GM18505 (cell line): Measurements from ENCODE around the gene ADCY5.

Source experiments
- ATAC-seq: cut with Tn5 transposase; IDR thresholded peaks from one replicate; pipeline ENCODE4 v1.9.1; 2021; ENCODE audit not compliant: unreplicated experiment
- POLR2A ChIP-seq: IDR thresholded peaks from 4 replicates; pipeline ENCODE4 v1.6.1; 2011; ENCODE audit warnings: borderline replicate concordance; ENCODE audit not compliant: insufficient read depth, insufficient read length; ENCODE audit errors: extremely low read depth

The ADCY5 gene

DNA sequence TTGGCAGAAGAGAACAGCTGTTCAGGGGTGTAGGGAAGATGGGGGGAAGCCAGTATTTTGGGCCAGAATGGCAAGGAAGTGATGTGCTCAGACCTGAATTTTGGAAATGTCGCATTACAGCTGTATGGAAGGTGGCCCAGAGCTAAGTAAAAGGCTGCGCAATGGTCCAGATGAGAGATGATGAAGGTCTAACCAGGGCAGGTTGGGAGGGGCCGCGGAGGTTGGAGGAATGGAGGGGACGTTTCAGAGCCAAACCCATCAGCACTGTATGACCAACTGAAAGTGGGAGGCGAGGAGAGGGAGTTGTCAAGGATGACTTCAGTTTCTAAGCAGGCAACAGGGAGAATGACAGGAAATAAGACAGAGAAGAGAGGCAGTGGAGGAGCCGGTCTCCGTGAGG is 60.8 kb downstream of the ADCY5 start:
- ATAC-seq: no peak
- TF ChIP-seq POLR2A: no peak

DNA sequence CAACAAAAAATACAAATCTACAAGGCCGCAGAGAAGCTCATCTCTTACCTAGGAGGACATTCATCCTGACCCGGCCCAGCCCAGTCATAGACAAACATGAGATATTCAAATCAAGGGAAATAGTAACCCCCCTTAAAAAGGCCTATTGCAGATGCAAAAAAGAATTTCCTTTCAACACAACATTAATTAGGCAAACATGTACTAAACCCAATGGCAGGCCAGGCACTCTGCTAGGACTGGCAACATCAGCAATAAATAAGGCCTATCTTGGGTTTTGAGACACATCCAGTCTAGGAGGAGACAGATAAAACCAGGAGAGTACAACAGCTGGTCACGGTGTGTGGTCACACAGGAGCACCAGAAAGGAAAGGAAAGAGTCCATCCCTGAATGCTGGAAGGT is 61.4 kb downstream of the ADCY5 start:
- ATAC-seq: no peak

DNA sequence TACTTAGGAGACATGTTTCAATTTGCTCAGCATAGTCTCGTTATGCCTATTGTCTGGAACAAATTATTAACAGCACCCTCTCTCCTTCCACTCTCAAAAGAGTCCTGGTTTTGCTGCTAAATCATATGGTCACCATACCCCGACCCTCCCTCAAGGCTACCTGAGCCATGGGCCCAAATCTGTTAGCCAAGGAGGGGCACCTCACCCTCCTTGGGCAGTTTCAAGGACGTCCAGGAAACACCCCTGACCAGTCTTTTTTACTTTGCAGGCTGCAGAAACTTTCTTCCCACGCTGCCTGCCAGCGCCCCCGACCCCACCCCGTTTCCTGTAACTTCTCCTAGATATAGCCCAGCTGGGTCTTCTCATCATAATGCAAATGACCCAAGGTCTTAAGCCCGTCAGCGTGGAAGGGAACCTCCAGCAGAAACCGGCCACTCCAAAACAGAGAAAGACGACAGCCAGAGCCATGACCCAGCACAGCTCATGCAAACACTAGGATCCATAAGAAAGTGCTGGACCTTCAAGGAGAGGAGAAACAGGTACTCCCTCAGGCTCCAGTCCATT is 62.3 kb downstream of the ADCY5 start:
- no peak for ATAC-seq
- no peak for TF ChIP-seq POLR2A

More for the DNA sequence above, 61.4 kb downstream of the ADCY5 start:
- no peak for TF ChIP-seq POLR2A

DNA sequence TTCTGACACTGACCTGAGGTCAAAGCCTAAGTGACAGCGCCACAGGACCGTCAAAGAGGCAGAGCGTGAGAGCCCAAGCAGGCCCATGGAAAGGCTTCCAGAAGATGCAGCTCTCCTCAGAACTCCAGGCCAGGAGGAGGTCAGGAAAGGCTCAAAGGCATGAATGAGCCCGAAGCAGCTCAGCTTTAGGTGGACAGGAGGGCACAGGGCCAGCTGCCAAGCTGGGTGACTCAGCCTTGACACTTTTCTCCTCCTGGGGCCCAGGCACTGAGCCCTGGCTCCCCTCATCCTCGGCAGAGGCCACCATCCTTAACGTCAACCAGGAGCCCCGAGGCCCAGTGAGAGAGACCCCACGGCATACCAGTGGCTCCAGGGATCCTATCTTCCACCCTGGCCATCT is 62.9 kb downstream of the ADCY5 start:
- ATAC-seq: no peak

DNA sequence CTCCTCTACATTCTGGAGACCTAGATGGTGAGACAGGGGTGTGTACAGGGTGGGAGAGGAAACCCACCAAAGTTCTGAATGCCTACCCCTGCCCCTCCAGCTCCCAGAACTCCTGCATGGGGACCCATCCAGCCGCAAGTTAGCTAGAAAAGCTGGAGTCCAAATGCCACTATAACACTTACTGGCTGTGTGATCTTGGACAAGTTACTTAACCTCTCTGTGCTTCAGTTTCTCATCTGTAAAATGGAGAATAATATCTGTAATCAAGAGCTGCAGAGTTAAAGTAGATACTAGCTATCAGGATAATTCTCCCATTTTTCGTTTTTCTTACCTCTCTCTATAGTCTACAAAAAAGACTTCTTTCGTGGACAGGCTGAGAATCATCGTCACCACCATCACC is 63.4 kb downstream of the ADCY5 start:
- TF ChIP-seq POLR2A: no peak
- no peak for ATAC-seq

More for the DNA sequence above, 62.9 kb downstream of the ADCY5 start:
- TF ChIP-seq POLR2A: no peak

DNA sequence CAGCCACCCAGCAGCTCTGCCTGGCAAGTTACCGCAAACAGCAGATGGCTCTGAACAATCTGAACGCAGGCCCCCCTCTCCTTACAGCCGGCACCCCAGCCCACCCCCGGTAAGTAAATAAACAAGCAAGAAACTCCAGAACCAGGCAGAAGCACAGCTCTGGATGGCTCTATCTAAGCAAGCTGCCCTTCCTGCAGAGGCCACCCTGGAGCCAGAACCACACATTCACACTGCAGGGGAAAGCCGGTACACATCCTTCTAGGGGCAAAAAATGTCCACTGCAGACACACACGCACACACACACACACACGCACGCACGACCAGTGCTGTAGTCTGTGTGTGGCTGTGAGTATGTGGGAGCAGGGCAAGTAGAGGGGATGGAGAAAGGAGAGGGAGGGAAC is 63.9 kb downstream of the ADCY5 start:
- TF ChIP-seq POLR2A: no peak
- ATAC-seq: no peak

DNA sequence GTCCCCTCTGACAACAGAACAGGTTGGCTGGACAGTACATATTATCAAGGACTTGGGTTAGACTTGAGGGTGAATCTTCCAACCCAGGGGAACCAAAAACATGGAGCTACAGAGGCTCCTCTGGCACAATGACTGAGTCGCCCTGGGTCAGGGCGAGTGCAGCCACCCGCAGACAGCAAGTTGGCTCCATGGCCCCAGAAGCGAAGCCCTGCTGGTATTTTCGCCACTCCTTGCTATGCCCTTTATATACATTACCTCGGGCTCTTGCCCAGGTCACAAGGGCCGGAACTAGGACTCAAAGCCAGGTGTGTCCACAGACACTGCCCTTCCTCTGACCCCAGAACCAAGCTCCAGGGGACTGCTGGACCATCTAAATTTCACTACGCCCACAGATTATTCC is 64.6 kb downstream of the ADCY5 start:
- ATAC-seq: no peak
- TF ChIP-seq POLR2A: no peak

DNA sequence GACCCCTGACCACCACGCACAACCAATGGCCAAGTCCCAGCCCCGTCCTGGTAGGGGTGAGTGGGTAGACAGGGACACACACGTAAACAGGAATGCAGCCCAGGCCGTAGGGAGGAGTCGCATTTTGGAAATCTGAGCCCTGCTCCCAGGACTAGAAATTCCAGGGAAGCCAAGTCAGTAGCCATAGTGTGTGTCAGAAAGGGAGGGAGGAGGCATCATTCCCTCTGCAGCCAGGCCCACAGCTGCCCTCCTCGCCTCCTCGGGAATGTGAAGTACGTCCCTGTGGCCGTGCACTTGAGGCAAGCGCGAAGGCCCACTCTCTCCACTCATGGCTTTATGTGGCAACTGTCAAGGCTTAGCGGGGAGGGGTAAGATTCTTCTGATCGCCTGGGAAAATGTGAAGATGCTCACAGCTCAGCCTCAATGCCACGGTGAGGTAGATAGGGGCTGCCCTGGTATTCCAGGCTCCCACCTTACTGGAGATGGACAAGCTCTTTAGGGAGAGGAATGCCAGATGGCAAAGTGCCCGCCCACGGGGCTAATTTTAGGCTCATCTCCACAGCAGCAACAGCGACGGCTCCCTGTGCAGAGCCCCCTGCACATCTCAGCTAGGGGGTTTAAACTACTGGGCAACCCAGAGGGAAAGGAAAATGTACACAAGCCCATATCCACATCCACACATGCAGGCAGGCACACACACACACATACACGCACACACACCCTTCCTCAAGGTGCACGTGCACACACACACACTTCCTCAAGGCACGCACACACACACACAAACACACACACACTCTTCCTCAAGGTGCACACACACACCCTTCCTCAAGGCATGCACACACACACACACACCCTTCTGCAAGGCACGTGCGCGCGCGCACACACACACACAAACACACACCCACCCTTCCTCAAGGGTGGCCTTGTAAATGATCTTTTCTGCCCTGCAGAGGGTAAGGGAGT is 65.5 kb downstream of the ADCY5 start:
- TF ChIP-seq POLR2A: no peak
- ATAC-seq: no peak

DNA sequence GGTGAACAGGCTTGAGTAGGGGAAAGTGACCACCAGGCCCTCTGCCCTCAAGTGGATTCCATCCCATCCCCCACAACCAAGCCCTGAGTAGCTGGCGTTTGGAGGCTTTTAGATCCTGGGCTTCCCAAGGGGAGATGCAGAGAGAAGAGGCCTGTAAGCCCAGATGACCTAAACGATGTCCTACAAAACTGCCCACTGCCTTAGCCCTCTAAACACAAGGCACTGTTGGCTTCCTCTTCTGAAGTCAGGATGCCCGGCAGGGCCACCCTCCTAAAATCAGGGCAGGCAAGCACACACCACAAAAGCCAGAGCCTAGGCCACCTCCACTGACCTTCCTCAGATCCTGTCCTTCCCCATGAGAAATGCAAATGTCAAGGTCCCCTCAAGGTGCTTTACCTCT is 68.6 kb downstream of the ADCY5 start:
- no peak for TF ChIP-seq POLR2A

DNA sequence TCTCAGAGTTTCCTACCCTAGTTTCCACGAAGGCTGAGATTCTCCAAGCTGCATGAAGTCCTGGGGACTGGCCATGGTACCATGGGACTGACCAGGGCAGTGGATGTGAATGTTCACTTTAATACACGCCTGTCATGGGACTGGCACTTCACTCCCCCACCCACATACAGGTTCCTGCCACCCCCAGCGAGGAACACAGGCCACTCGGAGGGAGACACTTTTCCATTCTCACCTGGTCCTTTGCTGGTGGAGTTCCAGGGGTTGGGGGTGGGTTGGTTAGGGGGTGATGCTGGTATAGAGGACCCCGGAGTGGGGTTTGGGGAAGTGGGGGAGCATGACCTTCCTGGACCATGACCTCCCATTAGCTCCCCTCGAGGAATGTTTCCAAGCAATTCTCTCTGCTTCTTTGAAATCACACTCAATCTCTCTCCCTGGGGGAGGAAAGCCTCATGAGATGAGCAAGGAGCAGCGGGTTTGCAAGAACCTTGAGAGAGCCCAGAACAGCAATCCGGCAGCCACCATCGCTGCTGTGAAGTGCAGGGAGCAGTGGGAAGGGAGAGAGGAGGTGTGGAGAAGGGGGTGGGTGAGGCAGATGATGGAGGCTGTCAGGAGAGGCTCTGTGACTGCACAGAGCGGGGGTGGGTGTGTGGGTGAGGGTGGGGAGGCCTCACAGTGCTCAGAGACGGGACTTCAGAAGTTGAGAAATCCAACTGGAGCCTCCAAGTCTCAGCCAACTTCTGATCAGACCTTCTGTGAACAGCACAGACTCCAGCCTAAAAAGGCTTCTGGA is 69.7 kb downstream of the ADCY5 start:
- ATAC-seq: no peak
- TF ChIP-seq POLR2A: no peak

More for the DNA sequence above, 68.6 kb downstream of the ADCY5 start:
- ATAC-seq: no peak

DNA sequence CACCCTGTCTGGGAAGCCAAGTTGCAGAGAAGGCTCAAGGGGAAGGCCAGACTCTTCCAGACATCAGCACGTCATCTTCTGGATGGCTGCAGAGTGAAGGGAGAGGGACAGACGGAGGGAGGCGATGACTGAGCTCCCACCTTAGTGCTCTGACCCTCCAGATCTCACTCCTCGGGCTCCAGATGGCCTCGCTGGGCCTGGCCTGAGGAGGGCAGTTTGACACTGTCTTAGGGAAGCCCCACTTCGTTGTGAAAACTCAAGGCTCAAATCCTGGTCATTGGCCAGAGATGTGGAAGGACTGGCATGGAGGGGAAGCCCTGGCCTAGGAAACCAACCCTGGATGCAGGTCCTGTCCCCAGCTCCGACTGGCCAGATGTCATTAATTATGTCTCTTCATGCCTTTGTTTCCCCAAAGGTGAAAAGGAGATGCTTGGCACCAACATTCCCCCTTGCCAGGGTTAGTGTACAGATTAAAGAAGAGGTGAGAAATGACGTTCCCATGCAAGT is 70.4 kb downstream of the ADCY5 start:
- TF ChIP-seq POLR2A: no peak
- ATAC-seq: no peak

DNA sequence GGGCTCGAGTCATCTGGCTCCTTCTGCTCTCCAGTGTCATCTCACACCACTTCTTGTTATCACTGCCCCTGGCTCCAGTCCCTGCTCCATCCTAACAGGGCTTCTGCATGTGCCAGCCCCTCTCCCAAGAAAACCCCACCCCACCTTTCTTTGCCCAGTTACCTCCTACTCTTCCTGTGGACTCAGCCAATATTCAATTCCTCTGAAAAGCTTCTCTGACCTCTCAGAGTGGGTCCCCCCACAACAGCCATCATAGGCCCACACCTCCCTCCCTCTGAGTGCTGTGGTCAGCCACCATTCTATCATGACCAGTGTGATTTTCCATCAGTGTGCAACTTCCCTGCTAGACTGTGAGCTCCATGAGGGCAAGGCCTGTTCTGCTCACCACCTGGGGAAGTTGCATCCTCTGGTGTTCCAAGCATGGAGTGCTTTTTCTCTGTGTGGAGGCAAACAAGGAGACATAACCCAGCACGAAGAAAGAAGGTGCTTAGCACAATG is 71.6 kb downstream of the ADCY5 start:
- no peak for TF ChIP-seq POLR2A
- ATAC-seq: no peak
